GM11168 (cell line): ENCODE data around the gene IGFALS.

Experiments
- in situ Hi-C: fragments of 300-500 bp; cut with MboI; formaldehyde crosslinking; loops from one replicate; pipeline ENCODE4 v1.12.0; 2022; ENCODE audit warnings: low sequenced_read_pairs; ENCODE audit not compliant: unreplicated experiment

The IGFALS gene

GRCh38 chr16:1791256-1791942, 2.1 kb downstream of the IGFALS start:
- in situ Hi-C loops = no loop called here

GRCh38 chr16:1790611-1791255, 2.8 kb downstream of the IGFALS start:
- in situ Hi-C loops = no loop called here

- in situ Hi-C loops = no loop called here
Measured at GRCh38 chr16:1790261-1790610, 3.3 kb downstream of the IGFALS start.

- in situ Hi-C loops = no loop called here
Measured at GRCh38 chr16:1789643-1790045, 3.9 kb downstream of the IGFALS start.

GRCh38 chr16:1788708-1789100, 4.8 kb downstream of the IGFALS start:
- in situ Hi-C loops = no loop called here

DNA sequence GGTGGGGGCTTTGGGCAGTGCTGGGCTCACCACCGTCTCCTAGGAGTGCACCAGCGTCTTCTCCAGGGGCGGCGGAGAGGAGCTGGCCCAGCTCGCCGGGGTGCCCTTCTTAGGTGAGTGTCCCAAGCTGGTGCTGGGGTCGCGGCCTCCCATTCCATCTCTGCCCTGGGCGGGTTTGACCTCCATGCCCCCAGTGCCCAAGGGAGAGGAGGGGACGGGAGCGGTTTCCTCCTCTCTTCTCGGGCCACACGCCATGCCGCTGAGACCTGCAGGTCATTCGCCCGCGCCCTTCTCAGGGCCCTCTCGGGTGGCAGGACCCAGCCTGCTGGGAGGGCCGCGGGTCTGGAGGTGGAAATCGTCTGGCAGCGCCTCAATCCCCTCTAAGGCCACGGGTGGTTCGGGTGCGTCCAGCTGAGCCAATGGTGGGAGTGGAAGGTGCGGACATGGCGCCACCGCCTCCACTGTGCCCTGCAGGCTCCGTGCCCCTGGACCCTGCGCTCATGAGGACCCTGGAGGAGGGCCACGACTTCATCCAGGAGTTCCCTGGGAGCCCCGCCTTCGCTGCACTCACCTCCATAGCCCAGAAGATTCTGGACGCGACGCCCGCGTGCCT, 5.3 kb downstream of the IGFALS start:
- in situ Hi-C loops = no loop called here

GRCh38 chr16:1787322-1788094, 6.0 kb downstream of the IGFALS start:
- in situ Hi-C loops = no loop called here

DNA sequence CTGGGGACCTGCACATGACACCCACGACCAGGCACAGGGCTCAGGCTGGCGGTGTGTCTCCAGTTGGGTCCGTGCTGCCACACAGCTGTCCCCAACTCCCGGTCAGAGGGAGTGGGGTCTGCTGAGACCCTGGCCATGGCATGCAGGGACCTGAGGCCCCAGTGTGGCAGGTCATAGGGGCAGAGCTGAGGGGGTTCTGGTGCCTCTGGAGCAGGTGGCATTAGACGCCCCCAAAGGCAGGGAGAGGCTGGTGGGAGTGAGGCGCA, 6.5 kb downstream of the IGFALS start:
- in situ Hi-C loops = no loop called here

DNA sequence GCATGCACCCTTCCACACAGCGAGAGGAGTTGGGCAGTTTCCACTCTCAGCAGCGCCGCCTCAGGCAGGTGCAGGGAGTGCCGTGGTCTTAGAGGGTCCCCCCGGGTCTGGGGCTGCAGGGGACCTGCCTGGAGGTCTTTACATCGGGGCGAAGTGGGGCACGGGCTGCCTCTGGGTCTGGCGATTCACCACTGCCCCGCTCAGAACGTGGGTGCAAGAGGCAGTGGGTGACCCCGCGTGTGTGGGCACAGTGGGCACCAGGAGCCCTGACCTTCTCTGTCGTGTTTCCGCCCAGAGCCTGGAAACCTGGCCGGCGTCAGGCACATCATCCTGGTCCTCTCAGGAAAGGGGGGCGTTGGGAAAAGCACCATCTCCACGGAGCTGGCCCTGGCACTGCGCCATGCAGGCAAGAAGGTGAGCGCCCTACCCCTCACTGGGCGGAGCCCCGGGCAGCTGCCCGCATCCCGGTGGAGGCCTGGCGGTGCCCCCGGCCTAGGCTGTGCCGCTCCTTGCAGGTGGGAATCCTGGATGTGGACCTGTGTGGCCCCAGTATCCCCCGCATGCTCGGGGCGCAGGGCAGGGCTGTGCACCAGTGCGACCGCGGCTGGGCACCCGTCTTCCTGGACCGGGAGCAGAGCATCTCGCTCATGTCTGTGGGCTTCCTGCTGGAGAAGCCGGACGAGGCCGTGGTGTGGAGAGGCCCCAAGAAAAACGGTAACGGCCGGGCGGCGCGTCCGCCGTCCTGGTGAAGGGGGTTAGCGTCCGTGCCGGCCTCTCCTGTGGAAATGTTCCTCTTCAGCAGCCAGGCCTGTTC, 7.1 kb downstream of the IGFALS start:
- in situ Hi-C loops = no loop called here

GRCh38 chr16:1785846-1786170, 7.7 kb downstream of the IGFALS start:
- in situ Hi-C loops = no loop called here

DNA sequence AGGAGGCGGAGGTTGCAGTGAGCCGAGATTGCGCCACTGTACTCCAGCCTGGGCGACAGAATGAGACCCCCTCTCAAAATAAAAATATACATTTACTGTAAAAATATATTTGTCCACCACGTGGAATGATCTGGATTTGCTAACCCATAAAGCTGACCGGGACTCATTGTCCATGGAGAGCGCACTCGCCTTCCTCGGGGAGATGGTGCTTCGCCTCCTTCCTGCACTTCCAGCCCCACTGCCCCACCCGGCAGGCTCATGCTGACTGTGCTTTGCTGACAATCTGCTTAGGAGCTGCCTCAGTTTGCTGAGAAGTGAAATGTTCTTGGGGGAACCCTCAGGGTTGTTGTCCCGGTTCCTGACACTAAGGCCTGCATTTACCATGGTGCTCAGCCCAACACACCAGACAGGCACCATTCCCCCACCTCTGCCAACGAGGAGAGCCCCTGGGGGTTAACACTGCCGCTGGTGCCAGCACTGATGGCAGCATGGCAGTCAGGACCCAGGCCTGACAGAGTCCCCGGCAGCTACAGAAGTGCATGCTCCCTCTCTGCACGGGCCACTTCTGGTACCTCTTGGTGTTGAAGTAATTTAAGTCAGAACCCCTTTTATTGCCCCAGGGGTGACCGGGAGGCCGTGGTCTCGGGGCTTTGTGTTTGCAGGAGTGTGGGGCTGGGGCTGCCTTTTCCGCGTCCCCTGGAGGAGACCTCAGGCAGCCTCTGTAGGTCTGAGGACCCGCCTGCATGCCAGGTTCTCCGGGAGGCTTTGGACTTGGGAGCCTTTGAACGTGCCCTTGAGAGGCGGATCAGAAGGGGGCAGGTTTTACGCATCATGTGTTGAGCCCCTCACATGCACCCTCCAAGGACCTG, 8.3 kb downstream of the IGFALS start:
- in situ Hi-C loops = no loop called here

GRCh38 chr16:1782408-1783264, 10.9 kb downstream of the IGFALS start, which contains the start of the genes NUBP2 and SPSB3:
Gene NUBP2, plus strand, starts transcription at chr16:1782960. Its CDS starts 61 bp downstream, at chr16:1783021.
Gene SPSB3, minus strand, starts transcription at chr16:1782571. Its CDS starts 1,088 bp downstream, at chr16:1781483.
- in situ Hi-C loops = no loop called here

DNA sequence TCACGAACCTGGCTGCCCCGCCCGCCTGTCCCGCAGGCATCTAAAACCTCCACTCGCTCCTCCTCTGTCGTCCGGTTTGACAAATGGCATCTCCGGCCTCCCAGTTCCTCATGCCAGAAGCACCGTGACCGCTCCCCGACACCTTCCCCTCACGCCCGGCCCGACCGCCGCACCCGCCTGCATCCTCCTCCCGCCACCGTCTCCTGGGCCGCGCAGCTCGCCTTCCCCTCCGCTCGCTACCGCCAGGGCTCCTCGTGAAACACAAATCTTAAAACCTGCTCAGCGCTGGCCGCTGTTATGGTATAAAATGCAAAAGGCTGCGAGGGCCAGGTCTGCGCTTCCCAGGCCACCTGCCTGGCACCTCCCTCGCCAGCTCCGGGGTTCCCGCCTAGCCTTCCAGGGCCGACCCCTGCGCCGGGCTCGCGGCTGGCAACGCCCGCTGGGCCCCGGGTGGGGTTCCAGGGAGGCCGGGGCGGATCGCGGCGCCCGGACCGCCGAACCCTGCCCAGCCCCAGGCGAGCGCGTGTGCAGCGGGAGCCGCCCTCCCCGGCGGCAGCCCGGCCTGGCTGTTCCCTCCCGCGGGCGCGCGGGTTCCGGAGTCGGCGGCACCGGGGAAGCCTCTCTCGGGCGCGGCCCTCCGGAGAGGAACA, 11.6 kb downstream of the IGFALS start:
- in situ Hi-C loops = no loop called here

DNA sequence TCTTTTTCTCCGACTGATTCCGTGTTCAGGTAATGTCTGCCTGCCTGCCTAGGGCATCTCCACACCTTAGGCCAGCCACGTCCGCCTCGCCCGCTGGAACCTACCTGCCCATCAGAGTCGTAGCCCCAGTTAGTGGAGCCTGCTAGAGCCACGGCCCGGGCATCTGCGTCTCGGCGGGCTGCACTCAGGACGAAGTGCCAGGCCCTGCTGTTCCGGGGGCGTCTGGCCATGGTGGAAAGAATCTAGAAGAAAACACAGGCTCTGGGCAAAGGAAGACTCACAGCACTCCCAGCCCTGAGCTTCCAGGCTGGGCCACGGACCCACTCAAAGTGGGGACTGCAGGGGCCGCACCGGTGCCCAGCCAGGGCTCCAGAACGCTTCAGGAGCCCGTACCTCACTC, 12.3 kb downstream of the IGFALS start:
- in situ Hi-C loops = no loop called here

- in situ Hi-C loops = no loop called here
Measured at GRCh38 chr16:1780677-1781072, 12.8 kb downstream of the IGFALS start.

DNA sequence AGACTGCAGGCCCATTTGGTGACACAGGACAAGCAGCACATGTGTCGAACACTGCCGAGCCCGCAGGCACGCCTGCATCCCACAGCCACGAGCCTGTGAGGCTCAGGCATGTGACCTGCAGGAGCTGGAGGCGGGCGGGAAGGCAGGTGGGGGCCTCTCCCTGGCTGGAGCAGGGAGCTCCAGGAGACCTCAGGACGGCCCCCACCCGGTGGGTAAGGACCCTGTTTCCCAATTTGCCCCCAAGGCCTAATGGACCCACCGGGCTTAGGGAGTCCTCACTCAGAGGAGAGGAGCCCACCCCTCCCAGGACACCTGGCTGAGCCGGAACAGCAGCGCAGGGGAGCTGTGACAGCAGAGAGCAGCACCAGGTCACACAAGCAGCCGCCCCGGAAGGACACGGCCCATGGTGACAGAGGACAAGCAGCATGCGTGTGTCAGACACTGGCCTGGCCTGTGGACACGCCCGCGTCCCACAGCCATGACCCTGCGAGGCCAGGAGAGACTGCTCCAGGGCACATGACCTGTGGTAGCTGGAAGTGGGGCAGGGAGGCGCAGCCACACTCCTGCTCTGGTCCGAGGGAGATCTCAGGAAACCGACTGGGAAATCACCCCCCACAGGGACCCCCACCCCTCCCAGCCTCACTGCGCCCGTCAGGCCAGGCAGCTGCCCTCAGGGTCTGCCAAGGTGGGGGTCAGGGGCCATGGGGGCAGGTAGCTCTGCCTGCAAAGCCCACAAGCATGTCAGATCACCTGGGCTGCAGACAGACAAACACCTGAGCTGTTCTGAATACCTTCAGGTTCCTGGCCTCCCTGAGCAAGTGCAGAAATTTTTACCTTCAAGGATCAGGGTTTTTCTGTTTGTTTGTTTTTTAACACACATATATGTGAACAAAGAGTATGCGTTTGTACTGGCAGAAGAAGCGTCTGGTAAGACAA, 13.5 kb downstream of the IGFALS start:
- in situ Hi-C loops = no loop called here

GRCh38 chr16:1779234-1779701, 14.2 kb downstream of the IGFALS start:
- in situ Hi-C loops = no loop called here
